Measurements from ENCODE around the gene CCDC187. TPM values are rescaled to one million over a fixed set of nuclear protein-coding genes. Genes with fewer than 3 reads are reported as not detected.

The CCDC187 gene
- total RNA-seq = not detected in 2 replicates

DNA sequence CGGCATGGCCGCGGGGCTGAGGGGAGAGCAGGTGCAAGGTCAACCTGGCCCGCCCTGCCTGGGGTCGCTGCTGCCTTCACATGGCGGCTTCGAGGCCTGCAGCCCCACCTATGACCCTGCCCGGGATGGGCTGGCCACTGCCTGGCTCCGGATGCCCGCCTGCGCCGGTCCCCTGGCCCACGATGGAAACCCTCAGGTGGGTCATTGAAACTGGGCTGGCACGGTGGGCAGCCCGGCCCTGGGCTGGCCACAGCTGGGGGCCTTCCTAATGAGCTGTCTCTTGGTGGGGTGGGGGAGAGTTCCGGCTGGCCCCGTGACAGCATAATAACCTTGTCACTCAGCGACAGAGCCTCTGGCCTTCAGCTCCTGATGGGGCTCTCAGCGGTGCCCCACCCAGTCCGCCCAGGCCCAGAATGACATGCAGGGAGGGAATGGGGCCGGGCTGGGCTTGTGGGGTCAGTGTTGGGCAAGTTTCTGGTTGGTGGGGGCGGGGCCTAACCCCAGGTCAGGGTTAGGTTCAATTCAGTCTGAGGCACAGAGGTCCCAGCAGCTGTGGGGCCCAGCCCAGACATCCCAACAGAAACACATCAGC, at the start of gene CCDC187:
Gene CCDC187, minus strand, starts transcription at position 270 of the 592 bp plus-strand sequence. Its CDS starts 264 bp downstream, at position 6.

DNA sequence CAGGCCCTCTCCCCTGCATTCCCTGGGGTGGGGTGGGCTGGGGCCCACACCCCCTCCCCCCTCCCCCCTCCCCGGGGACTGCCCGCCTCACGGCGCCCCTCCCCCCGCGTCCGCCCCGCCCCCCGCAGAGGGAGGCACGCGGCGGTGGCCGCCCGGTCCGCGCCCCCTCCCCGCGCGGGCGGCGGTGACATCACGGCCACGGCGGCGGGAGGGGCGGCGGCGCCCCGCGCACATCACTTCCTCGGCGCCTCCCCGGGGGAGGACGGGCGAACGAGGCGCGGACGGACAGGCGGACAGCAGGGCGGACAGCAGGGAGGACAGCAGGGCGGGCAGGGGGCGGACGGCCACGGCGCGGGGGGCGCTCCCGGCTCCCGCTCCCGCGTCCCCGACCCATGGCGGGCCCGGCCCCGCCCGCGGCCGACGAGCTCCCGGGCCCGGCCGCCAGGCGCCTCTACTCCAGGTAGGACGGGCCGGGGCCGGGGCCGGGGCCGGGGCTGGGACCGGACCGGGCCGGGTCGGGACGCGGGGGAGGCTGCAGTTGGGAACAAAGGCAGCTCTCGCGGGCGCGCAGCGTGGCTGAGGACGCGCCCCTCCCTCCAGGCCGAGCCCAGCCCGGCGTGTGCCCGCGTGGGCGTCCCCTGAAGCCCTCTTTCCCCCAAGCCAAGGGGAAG, 23.5 kb upstream of the CCDC187 start, which contains the start of gene GPSM1:
Gene GPSM1, plus strand, starts transcription at position 236 of the 671 bp plus-strand sequence. Its CDS starts 157 bp downstream, at position 393.

DNA sequence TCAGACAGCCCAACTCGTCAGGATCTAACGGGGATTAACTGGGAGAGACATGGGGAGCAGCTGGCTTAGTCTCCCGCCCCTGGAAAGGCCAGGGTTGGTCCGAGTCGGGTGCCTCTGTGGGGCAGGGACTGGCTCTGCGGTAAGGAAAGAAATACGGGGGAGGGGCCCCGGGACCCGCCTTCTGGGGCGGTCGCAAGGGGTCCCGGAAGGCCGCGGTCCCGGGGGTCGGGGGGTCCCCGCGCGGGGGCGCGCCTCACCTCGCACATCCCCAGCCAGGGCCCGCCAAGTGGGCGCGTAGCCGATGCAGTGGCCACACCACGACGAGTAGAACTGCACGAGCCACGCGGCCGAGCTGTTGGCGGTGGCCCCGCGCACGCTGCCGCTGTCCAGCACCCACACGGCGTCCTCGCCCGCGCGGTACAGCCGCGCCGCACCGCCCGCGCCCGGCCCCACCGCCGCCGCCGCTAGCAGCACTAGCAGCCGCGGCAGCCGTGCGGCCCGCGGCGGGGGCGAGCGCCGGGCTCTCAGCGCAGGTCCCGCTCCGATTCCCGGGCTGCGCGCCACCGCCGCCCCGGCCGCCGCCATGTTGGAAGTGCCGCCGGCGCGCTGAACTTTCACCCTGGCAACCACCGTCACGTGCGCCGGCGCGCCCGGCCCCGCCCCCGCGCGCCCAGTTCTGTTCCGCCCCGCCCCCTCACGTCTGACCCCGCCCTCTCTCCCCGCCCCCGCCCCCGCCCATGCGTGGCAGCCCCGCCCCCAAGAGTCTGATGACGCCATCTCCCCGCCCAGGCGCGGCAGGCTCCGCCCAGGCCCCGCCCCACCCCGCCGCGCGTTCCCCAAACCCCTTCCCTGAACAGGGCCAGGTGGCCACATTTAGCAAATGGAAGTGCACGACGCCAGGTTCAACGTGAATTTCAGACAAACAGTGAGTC, 58.4 kb downstream of the CCDC187 start, which contains the start of gene QSOX2:
Gene QSOX2, minus strand, starts transcription at position 594 of the 932 bp plus-strand sequence. Its CDS starts 9 bp downstream, at position 585.

DNA sequence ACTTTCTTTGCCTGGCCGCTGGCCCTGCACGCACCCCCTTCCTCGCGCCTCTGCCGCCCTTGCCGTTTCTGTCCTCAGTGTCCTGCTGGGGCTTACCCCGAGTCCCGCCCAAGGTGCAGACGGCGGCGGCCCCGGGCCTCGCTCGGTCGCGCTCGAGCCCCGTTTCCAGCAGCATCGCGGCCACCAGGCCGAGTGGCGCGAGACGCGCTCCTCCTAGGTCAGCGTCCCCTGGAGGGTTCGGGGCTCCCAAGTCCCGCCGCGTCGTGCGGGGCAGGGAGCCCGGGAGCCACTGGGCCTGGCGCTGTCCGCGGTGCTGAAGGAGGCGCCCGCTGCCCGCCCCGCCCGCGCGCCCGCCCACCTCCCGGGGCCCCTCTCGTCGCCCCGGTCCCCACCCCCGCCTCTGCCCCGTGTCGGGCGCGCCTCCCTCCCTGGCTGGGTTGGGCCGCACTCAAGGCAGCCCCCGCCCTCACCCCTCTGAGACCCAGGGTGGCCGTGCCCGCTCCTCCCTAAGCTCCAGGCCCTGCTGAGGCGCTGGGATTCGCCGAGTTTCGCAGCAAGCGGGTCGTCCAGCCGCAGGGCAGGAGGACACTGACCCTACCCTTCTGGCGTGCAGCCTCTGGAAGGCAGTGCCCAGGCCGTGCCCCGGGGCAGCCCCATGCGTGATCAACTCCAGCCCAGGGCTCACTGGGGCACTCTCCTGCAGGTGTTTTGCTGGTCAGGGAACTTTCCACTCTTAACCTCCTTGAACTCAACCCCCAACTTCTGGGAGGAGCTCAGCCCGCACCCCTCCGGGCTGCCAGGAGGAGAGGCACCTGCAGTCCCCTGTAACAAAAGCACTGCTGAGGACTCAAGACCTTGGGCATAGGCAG, 98.8 kb downstream of the CCDC187 start, which contains the start of gene LHX3:
Gene LHX3, minus strand, starts transcription at position 291 of the 869 bp plus-strand sequence. Its CDS starts 116 bp downstream, at position 175.

Other genes starting within 250 kb of the CCDC187 start
- 28.2 and 29.8 TPM in 2 replicates for gene NACC2, start 208.8 kb downstream of the CCDC187 start, total RNA-seq
- gene TMEM250, start 185.2 kb downstream of the CCDC187 start, total RNA-seq = 51.2 and 70.4 TPM in 2 replicates
- not detected in 2 replicates for gene LHX3, start 99.0 kb downstream of the CCDC187 start, total RNA-seq
- 12.5 and 19.3 TPM in 2 replicates for gene QSOX2, start 58.3 kb downstream of the CCDC187 start, total RNA-seq
- gene GPSM1, start 23.4 kb upstream of the CCDC187 start, total RNA-seq = 41.4 and 67.7 TPM in 2 replicates
- gene DNLZ, start 59.6 kb upstream of the CCDC187 start, total RNA-seq = 7.0 and 27.6 TPM in 2 replicates
- 3.9 and 12.9 TPM in 2 replicates for gene CARD9, start 69.6 kb upstream of the CCDC187 start, total RNA-seq
- 7.7 and 9.6 TPM in 2 replicates for gene SNAPC4, start 96.1 kb upstream of the CCDC187 start, total RNA-seq
- 37.9 and 47.8 TPM in 2 replicates for gene ENTR1, start 106.5 kb upstream of the CCDC187 start, total RNA-seq
- 41.1 and 62.1 TPM in 2 replicates for gene PMPCA, start 106.6 kb upstream of the CCDC187 start, total RNA-seq
- 6.8 and 14.7 TPM in 2 replicates for gene INPP5E, start 135.8 kb upstream of the CCDC187 start, total RNA-seq
- gene SEC16A, start 178.9 kb upstream of the CCDC187 start, total RNA-seq = 58.6 and 62.4 TPM in 2 replicates
- gene NOTCH1, start 242.0 kb upstream of the CCDC187 start, total RNA-seq = 30.4 and 32.9 TPM in 2 replicates

Data from placental pericyte (primary cell).